ENCODE measurements around the gene NTRK3. TPM values are rescaled to one million over a fixed set of nuclear protein-coding genes. Genes with fewer than 3 reads are reported as not detected.
A peak's percentile ranks its signal among the peaks of the same experiment; 100 is the strongest.

The NTRK3 gene
- total and polyA plus RNA-seq, 4 donors, result 0.21 to 2.9 (median 0.32) TPM

DNA sequence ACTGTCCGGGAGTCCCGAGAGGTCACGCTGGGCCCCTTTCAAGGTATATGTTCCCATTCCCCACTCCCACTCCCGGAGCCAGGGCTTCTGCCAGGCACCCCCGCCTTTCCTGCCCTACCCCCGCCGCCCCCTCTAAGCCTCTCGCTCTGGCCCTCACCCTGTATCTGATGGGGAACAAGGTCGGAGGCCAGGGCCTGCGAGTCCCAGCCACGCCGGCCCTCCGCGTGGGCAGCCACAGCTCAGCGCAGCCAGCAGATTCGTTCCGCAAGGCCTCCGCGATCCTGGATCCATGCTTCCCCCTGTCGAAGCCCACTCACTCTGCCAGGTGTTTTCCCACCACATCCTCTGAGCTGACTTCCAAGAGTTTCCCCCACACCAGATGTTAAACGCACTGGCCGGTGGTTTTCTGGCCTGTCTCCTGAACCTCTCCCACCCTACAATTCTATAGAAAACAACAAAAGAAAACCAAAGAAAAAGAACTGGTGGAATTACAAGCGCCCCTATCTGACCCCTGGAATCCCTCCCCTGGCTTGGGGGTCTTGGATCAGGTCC, 303.7 kb downstream of the NTRK3 start:
- WGBS, result 93% methylated on average over 23 of the region's 23 CpGs
- no peak overlapping the region for H3K27ac ChIP-seq (ENCODE audit: low read depth in 1 of 2, low read length in 2 of 2)
- no peaks in the 10 kb centered on the region for H3K9me3 ChIP-seq (ENCODE audit: control insufficient read depth in 4 of 4, low read length in 3 of 4)
- H3K4me1 ChIP-seq (ENCODE audit: control insufficient read depth in 4 of 4, insufficient read depth in 4 of 4, low read length in 3 of 4), result no peaks in the 10 kb centered on the region
- DNase-seq (ENCODE audit: low spot score), result no peak
- peaks cover 0 to 3% (median 0%) of the 10 kb centered on the region in 4 donors for H3K27me3 ChIP-seq (ENCODE audit: control insufficient read depth in 4 of 4, insufficient read depth in 4 of 4, low read length in 3 of 4)
- H3K9ac ChIP-seq (ENCODE audit: low read depth in 1 of 2, low read length in 2 of 2), result no peak overlapping the region
- TF ChIP-seq, protein P1, sequence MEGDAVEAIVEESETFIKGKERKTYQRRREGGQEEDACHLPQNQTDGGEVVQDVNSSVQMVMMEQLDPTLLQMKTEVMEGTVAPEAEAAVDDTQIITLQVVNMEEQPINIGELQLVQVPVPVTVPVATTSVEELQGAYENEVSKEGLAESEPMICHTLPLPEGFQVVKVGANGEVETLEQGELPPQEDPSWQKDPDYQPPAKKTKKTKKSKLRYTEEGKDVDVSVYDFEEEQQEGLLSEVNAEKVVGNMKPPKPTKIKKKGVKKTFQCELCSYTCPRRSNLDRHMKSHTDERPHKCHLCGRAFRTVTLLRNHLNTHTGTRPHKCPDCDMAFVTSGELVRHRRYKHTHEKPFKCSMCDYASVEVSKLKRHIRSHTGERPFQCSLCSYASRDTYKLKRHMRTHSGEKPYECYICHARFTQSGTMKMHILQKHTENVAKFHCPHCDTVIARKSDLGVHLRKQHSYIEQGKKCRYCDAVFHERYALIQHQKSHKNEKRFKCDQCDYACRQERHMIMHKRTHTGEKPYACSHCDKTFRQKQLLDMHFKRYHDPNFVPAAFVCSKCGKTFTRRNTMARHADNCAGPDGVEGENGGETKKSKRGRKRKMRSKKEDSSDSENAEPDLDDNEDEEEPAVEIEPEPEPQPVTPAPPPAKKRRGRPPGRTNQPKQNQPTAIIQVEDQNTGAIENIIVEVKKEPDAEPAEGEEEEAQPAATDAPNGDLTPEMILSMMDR (IDR thresholded peaks at IDR 0.05; ENCODE audit: low read depth, low read length, missing input control), result no peak
- TF ChIP-seq, protein P2, sequence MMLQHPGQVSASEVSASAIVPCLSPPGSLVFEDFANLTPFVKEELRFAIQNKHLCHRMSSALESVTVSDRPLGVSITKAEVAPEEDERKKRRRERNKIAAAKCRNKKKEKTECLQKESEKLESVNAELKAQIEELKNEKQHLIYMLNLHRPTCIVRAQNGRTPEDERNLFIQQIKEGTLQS (IDR thresholded peaks at IDR 0.05), result no peak
- no peak for TF ChIP-seq HNF4A (conservative IDR thresholded peaks at IDR 0.05)
- no peak for TF ChIP-seq JUND (IDR thresholded peaks at IDR 0.05)
- no peak for TF ChIP-seq EGR1 (IDR thresholded peaks at IDR 0.05; ENCODE audit: low read depth in 2 of 2)
- no peak for TF ChIP-seq RAD21 (IDR thresholded peaks at IDR 0.05)
- no peaks in the 10 kb centered on the region for H3K36me3 ChIP-seq (ENCODE audit: control insufficient read depth in 4 of 4, insufficient read depth in 3 of 4, low read depth in 1 of 4, low read length in 3 of 4)
- H3K4me3 ChIP-seq (ENCODE audit: low read depth in 1 of 3, low read length in 3 of 3), result no peak overlapping the region

DNA sequence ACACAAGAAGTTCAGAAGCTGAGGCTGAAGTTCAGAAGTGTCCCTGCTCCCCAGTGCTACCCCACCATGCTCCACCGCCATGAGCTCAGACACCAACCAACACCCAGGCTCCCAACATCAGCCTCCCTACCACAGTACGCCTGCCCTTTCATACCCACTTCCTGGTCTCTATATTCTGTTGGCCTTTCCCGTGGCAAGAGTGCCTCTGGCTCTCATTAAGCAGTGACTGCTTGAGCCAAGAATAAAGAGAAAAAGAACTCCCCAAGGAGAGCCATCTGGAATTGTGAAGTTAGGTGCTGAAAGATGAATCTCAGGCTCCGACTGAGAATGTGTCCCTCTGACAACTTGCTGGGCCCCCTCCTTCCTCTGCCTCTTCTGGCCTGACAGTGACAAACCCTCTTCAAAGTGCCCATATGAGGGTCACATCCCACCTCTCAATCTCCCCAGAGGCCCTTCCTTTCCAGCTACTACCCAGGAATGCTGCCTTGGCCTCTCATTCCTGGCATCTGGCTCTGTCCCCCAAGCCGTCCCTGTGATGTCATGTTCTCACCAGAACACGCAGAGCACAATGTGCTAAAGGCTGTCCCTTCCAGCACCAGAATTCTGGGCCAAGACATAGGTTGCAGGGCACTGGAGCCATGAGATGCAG, 306.8 kb downstream of the NTRK3 start:
- TF ChIP-seq SP1 (IDR thresholded peaks at IDR 0.05), result no peak
- no peak for TF ChIP-seq GABPA (IDR thresholded peaks at IDR 0.05 in 1 of 2, conservative IDR thresholded peaks at IDR 0.05 in 1 of 2)
- TF ChIP-seq JUND (IDR thresholded peaks at IDR 0.05), result no peak
- no peak for TF ChIP-seq TAF1 (conservative IDR thresholded peaks at IDR 0.05)
- TF ChIP-seq RXRA (IDR thresholded peaks at IDR 0.05), result no peak
- TF ChIP-seq FOXA1 (IDR thresholded peaks at IDR 0.05), result no peak
- peak; percentile 68 for TF ChIP-seq NR2F2 (IDR thresholded peaks at IDR 0.05)
- no peak for TF ChIP-seq HNF4G (IDR thresholded peaks at IDR 0.05)
- TF ChIP-seq, protein P3, sequence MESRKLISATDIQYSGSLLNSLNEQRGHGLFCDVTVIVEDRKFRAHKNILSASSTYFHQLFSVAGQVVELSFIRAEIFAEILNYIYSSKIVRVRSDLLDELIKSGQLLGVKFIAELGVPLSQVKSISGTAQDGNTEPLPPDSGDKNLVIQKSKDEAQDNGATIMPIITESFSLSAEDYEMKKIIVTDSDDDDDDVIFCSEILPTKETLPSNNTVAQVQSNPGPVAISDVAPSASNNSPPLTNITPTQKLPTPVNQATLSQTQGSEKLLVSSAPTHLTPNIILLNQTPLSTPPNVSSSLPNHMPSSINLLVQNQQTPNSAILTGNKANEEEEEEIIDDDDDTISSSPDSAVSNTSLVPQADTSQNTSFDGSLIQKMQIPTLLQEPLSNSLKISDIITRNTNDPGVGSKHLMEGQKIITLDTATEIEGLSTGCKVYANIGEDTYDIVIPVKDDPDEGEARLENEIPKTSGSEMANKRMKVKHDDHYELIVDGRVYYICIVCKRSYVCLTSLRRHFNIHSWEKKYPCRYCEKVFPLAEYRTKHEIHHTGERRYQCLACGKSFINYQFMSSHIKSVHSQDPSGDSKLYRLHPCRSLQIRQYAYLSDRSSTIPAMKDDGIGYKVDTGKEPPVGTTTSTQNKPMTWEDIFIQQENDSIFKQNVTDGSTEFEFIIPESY (IDR thresholded peaks at IDR 0.05), result no peak
- TF ChIP-seq, protein P4, sequence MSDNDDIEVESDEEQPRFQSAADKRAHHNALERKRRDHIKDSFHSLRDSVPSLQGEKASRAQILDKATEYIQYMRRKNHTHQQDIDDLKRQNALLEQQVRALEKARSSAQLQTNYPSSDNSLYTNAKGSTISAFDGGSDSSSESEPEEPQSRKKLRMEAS (IDR thresholded peaks at IDR 0.05), result no peak
- TF ChIP-seq, protein P5, sequence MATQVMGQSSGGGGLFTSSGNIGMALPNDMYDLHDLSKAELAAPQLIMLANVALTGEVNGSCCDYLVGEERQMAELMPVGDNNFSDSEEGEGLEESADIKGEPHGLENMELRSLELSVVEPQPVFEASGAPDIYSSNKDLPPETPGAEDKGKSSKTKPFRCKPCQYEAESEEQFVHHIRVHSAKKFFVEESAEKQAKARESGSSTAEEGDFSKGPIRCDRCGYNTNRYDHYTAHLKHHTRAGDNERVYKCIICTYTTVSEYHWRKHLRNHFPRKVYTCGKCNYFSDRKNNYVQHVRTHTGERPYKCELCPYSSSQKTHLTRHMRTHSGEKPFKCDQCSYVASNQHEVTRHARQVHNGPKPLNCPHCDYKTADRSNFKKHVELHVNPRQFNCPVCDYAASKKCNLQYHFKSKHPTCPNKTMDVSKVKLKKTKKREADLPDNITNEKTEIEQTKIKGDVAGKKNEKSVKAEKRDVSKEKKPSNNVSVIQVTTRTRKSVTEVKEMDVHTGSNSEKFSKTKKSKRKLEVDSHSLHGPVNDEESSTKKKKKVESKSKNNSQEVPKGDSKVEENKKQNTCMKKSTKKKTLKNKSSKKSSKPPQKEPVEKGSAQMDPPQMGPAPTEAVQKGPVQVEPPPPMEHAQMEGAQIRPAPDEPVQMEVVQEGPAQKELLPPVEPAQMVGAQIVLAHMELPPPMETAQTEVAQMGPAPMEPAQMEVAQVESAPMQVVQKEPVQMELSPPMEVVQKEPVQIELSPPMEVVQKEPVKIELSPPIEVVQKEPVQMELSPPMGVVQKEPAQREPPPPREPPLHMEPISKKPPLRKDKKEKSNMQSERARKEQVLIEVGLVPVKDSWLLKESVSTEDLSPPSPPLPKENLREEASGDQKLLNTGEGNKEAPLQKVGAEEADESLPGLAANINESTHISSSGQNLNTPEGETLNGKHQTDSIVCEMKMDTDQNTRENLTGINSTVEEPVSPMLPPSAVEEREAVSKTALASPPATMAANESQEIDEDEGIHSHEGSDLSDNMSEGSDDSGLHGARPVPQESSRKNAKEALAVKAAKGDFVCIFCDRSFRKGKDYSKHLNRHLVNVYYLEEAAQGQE (IDR thresholded peaks at IDR 0.05), result peak; percentile 54
- TF ChIP-seq YY1 (IDR thresholded peaks at IDR 0.05), result no peak
- TF ChIP-seq, protein P1 (IDR thresholded peaks at IDR 0.05; ENCODE audit: low read depth, low read length, missing input control), result no peak
- no peak for TF ChIP-seq EGR1 (IDR thresholded peaks at IDR 0.05; ENCODE audit: low read depth in 2 of 2)
- TF ChIP-seq HNF4A (conservative IDR thresholded peaks at IDR 0.05), result no peak
- TF ChIP-seq, protein P2 (IDR thresholded peaks at IDR 0.05), result no peak
- no peak for TF ChIP-seq FOXA2 (IDR thresholded peaks at IDR 0.05)
- no peak for TF ChIP-seq RAD21 (IDR thresholded peaks at IDR 0.05)
- Histone ChIP-seq H3K27me3 (ENCODE audit: control insufficient read depth in 4 of 4, insufficient read depth in 4 of 4, low read length in 3 of 4) (peaks cover 0 to 3% (median 0%) of the 10 kb centered on the region in 4 donors), H3K9ac (ENCODE audit: low read depth in 1 of 2, low read length in 2 of 2) (no peak overlapping the region), H3K36me3 (ENCODE audit: control insufficient read depth in 4 of 4, insufficient read depth in 3 of 4, low read depth in 1 of 4, low read length in 3 of 4) (no peaks in the 10 kb centered on the region), H3K4me1 (ENCODE audit: control insufficient read depth in 4 of 4, insufficient read depth in 4 of 4, low read length in 3 of 4) (no peaks in the 10 kb centered on the region), H3K9me3 (ENCODE audit: control insufficient read depth in 4 of 4, low read length in 3 of 4) (no peaks in the 10 kb centered on the region), H3K4me3 (ENCODE audit: low read depth in 1 of 3, low read length in 3 of 3) (no peak overlapping the region), H3K27ac (ENCODE audit: low read depth in 1 of 2, low read length in 2 of 2) (no peak overlapping the region)
- 83% methylated on average over 6 of the region's 6 CpGs for WGBS
- no peak for DNase-seq (ENCODE audit: low spot score)
